Adrenal gland (tissue), 12 donors: ENCODE measurements around the gene INSR. TPM values are rescaled to one million over a fixed set of nuclear protein-coding genes. Genes with fewer than 3 reads are reported as not detected.

Experiments
- DNase-seq, 7 donors: peaks; one replicate each; pipeline ENCODE4 v3.0.0-alpha.2; 2019 to 2020
- H3K27ac ChIP-seq, 5 donors: fragments of 200-600 bp; sonication (generic) in 4 of 5; 1 replicate in 3 of 5; 2 replicates in 2 of 5; pipeline versions ENCODE4 v1.5.1 to v1.8.0; 2016 to 2020; ENCODE audit warnings: mild to moderate bottlenecking in 1 of 5
- H3K27me3 ChIP-seq: fragments of 200-600 bp; 2 replicates; pipeline ENCODE4 v1.8.0; 2021
- H3K36me3 ChIP-seq, 2 donors: fragments of 200-600 bp; replicated peaks in 1 of 2; 1 replicate in 1 of 2; 2 replicates in 1 of 2; pipeline versions ENCODE4 v1.5.1 to v1.8.0; 2018 to 2022
- H3K4me1 ChIP-seq, 2 donors: fragments of 200-600 bp; replicated peaks in 1 of 2; 1 replicate in 1 of 2; 2 replicates in 1 of 2; pipeline versions ENCODE4 v1.5.1 to v1.8.0; 2018 to 2021
- H3K4me3 ChIP-seq, 4 donors: fragments of 200-600 bp; sonication (generic) in 3 of 4; one replicate each; pipeline ENCODE4 v1.5.1; 2016 to 2018
- H3K9me3 ChIP-seq, 3 donors: fragments of 200-600 bp; sonication (generic) in 1 of 3; replicated peaks in 1 of 3; 1 replicate in 2 of 3; 2 replicates in 1 of 3; pipeline versions ENCODE4 v1.5.1 to v1.8.0; 2016 to 2021
- CTCF ChIP-seq, 6 experiments: fragments of 450-650 bp in 4 of 6; fragments of 200-600 bp in 2 of 6; sonication (generic) in 1 of 6; IDR thresholded peaks; 1 replicate in 5 of 6; 2 replicates in 1 of 6; pipeline versions ENCODE4 v1.5.1 to v1.8.0; 2016 to 2021; ENCODE audit warnings: antibody characterized with exemption in 6 of 6, mild to moderate bottlenecking in 2 of 6, moderate library complexity in 1 of 6
- POLR2A ChIP-seq, 2 donors: fragments of 450-650 bp; IDR thresholded peaks; one replicate each; pipeline ENCODE4 v1.6.1; 2017; ENCODE audit warnings: antibody characterized with exemption in 2 of 2, mild to moderate bottlenecking in 2 of 2, moderate library complexity in 1 of 2
- WGBS, 4 donors: extraction: QIAGEN DNeasy Blood & Tissue Kit in 2 of 4; methylation state at CpG; one replicate each; pipeline versions ENCODE4 v1.1.5 to v1.1.7; 2013 to 2017; 5-methylcytosine and 5-hydroxymethylcytosine counted together
- intact Hi-C, 2 donors: fragments of 100-400 bp; cut with DNase I; formaldehyde crosslinking; loops; one replicate each; pipeline versions ENCODE4 v1.14.1 to v1.15.0; 2022 to 2023
- polyA plus RNA-seq, 3 donors: library from polyadenylated mRNA; stranded (reverse); fragments of 200-250 nt in 2 of 3; fragments of 350-450 nt in 1 of 3; fragmentation: Illumina TruSeq in 1 of 3; extraction: RNeasy Lipid Tissue Mini Kit (QIAGEN cat#74804) in 1 of 3; gene quantifications; one replicate each; pipeline ENCODE4 v1.2.3, GENCODE V29; 2013 to 2014
- total RNA-seq, 9 donors: library from RNA; depleted of rRNA in 4 of 9; stranded (reverse); fragments of >200 nt in 4 of 9; fragments of 120-200 nt in 1 of 9; fragmentation: NEBNext Ultra II Directional in 1 of 9; extraction: Animal tissue kit (Norgen Biotek cat#: 25700) in 1 of 9; gene quantifications; one replicate each; pipeline versions ENCODE4 v1.1.0 to v1.2.4, GENCODE V29; 2013 to 2023
- donor health status: healthy with polysubstance abuse.
- donor health status: Bipolar disorder and iron deficiency.
- donor health status: DM: yes; HTN: yes; CAD: no.
- donor health status: DM: no; HTN: no; CAD: no.
- donor health status: DM: no; HTN: no; CAD: no.
- donor health status: DM: yes; HTN: yes; CAD: no.

INSR gene
- total and polyA plus RNA-seq, 12 donors = 19.0 to 327 (median 99.9) TPM

DNA sequence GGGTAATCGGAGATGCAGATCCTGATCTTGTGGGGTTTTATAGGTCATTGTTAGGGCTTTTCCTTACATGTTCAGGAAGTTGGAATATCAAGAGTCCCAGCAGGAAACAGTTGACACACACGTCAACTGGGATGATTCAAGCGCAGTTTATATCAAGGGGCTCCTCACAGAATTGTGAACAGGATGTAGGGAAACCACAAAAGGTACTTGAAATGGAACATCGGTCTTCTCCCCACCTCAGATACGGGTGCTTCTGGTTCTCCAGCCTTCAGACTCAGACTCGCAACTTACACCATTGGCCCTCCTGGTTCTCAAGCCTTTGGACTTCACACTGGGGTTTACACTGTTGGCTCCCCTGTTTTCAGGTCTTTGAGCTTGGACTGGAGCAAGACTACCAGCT lies 205.2 kb downstream of the INSR start:
- H3K36me3 ChIP-seq = peaks cover 0 to 1% of the 10 kb centered on the region in 2 donors

DNA sequence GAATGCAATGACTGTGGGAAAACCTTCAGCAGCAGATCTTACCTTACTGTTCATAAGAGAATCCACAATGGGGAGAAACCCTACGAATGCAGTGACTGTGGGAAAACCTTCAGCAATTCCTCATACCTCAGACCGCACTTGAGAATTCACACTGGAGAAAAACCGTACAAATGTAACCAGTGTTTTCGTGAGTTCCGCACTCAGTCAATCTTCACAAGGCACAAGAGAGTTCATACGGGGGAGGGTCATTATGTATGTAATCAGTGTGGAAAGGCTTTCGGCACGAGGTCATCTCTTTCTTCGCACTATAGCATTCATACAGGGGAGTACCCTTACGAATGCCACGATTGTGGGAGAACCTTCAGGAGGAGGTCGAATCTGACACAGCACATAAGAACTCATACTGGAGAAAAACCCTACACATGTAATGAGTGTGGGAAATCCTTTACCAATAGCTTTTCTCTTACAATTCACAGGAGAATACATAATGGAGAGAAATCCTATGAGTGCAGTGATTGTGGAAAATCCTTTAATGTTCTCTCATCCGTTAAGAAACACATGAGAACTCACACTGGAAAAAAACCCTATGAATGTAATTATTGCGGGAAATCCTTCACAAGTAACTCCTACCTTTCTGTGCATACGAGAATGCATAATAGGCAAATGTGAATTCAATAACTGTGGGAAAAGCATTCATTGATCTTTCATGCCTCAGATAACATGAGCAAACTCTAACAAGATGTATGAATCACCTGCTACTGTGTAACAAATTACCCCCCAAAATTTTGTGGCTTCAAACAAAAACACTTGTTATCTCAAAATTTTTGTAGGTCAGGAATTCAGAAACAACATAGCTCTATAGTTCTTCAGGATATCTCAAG lies 210.9 kb downstream of the INSR start:
- peaks cover 7 to 80% (median 16%) of the 10 kb centered on the region in 3 donors for H3K9me3 ChIP-seq
- 96 to 97% (median 97%) methylated on average over 15 of the region's 15 CpGs for WGBS, 4 donors
- intact Hi-C loops = no loop called here
- H3K36me3 ChIP-seq = peaks cover 0 to 52% of the 10 kb centered on the region in 2 donors
- no peak overlapping the region for H3K27ac ChIP-seq
- H3K4me3 ChIP-seq = peak overlapping the region in 1 of 4 donors; percentile 1
- peak in 1 of 7 donors; percentile 44 for DNase-seq
- TF ChIP-seq CTCF (IDR thresholded peaks at IDR 0.05) (no peak), POLR2A (IDR thresholded peaks at IDR 0.05) (no peak)
- no peaks in the 10 kb centered on the region for H3K27me3 ChIP-seq
- H3K4me1 ChIP-seq = no peaks in the 10 kb centered on the region

More for the DNA sequence above, 205.2 kb downstream of the INSR start:
- intact Hi-C loops = no loop called here
- Histone ChIP-seq H3K27me3 (no peaks in the 10 kb centered on the region), H3K9me3 (peaks cover 0 to 42% (median 7%) of the 10 kb centered on the region in 3 donors), H3K4me1 (no peaks in the 10 kb centered on the region), H3K27ac (no peak overlapping the region), H3K4me3 (no peak overlapping the region)
- no peak for TF ChIP-seq CTCF (IDR thresholded peaks at IDR 0.05)
- no peak for TF ChIP-seq POLR2A (IDR thresholded peaks at IDR 0.05)
- 91 to 98% (median 94%) methylated on average over 6 of the region's 6 CpGs for WGBS, 4 donors
- no peak for DNase-seq

DNA sequence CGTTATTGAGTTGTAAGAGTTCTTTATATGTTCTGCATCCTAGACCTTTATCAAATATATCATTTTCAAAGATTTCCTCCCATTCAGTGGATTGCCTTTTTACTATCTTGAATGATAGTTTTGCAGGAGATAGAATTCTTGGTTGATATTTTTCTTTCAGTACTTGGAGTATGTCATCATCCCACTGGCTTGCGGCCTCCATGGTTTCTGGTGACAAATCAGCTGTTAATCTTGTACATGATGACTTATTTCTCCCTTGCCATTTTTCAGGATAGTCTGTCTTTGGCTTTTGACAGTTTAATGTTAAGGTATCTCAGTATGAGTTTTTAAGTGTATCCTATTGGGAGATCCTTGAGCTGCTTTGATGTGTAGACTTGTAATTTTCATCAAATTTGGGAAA lies 216.2 kb downstream of the INSR start:
- intact Hi-C loops = no loop called here
- TF ChIP-seq POLR2A (IDR thresholded peaks at IDR 0.05) (no peak), CTCF (IDR thresholded peaks at IDR 0.05) (no peak)
- H3K36me3 ChIP-seq = peaks cover 0 to 90% of the 10 kb centered on the region in 2 donors
- no peak for DNase-seq
- peaks cover 0 to 57% (median 16%) of the 10 kb centered on the region in 3 donors for H3K9me3 ChIP-seq
- H3K27ac ChIP-seq = no peak overlapping the region
- 93 to 100% (median 97%) methylated on average over 2 of the region's 2 CpGs for WGBS, 4 donors
- no peaks in the 10 kb centered on the region for H3K27me3 ChIP-seq
- no peak overlapping the region for H3K4me3 ChIP-seq
- H3K4me1 ChIP-seq = no peaks in the 10 kb centered on the region

DNA sequence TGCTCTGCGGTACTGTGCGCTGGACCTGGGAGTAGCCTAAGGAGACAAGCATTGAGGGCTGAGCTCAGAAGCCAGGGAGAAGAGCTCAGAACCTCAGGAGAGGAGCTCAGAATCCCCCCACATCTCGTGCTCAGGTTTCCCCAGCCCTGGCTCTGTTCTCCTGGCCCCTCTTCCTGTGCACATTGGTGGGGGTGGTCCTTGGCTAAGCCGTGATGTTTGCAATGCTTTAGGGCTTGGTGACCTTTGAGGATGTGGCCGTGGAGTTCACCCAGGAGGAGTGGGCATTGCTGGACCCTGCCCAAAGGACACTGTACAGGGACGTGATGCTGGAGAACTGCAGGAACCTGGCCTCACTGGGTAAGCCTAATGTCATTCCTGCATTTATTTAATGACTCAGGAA lies 218.1 kb downstream of the INSR start:
- H3K27ac ChIP-seq = no peak overlapping the region
- H3K9me3 ChIP-seq = peaks cover 0 to 39% (median 13%) of the 10 kb centered on the region in 3 donors
- H3K4me1 ChIP-seq = peaks cover 0 to 1% of the 10 kb centered on the region in 2 donors
- intact Hi-C loops = no loop called here
- DNase-seq = peak in 1 of 7 donors; percentile 44
- H3K27me3 ChIP-seq = no peaks in the 10 kb centered on the region
- 95 to 99% (median 98%) methylated on average over 5 to 6 of the region's 6 CpGs for WGBS, 4 donors
- H3K4me3 ChIP-seq = no peak overlapping the region
- TF ChIP-seq POLR2A (IDR thresholded peaks at IDR 0.05) (no peak), CTCF (IDR thresholded peaks at IDR 0.05) (no peak)
- peaks cover 0 to 87% of the 10 kb centered on the region in 2 donors for H3K36me3 ChIP-seq
